GM21381 (cell line): Measurements from ENCODE around the gene SH3TC2.
"Not testable (repeated sequence)": the region's sequence is repeated elsewhere in the genome, so short reads cannot be mapped to it uniquely, and the experiment has no call there.

Experiments used
- ATAC-seq: cut with Tn5 transposase; IDR thresholded peaks from one replicate; pipeline ENCODE4 v1.9.1; 2021; ENCODE audit warnings: mild to moderate bottlenecking, moderate library complexity; ENCODE audit not compliant: unreplicated experiment

The SH3TC2 gene

DNA sequence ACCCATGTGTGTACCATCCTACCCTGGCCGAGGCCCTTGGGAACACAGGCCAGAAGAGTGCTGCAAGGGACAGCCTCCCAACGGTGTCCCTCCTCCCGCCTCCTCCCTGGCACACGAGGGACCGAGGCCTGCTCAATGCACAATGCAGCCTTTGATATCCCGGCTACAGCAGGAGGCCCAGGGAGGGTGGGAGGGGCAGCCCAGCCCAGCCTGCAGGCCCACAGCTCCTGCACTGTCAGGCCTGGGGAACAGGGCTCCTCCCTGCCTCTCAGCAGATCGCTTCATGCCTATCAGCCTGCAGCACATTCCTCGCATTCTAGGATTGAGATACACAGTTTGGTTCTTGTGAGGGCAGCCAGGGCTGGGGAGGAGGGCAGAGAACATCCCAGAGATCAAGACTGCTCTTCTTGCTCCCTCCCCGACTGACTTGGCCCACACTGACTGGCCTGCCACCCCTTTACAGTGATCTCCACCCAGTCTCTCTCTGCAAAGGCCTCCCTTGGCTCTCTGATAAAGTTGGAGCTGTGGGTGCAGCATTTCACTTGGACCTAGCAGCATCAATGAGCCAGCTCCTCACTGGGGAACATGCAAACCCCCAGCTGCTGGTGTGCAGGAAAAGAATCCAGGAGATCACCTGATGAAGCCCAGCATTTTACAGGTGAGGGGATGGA, at the start of gene SH3TC2:
Gene SH3TC2 (minus strand): TSS at position 46 of the 671 bp plus-strand sequence. CDS start 40 bp downstream, at position 6.
- no peak for ATAC-seq

DNA sequence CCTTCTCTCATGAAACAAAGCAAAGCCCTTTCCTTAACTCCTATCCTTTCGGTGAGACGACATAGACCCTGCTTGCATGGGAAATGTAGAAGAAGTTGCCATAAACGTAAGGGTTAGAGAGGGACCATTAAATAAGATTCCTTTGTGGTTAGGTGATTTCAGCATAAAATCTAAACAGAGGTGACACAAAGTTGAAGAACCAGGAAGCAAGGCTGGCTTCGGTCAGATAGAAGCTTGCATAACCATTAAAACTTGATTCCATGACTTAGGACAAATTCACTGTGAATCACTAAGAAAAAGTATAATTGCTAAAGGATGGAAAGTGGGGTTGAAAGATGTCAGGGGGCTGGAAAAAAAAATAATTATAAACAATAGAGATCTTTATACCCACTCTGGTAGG, 47.5 kb upstream of the SH3TC2 start:
- no peak for ATAC-seq

DNA sequence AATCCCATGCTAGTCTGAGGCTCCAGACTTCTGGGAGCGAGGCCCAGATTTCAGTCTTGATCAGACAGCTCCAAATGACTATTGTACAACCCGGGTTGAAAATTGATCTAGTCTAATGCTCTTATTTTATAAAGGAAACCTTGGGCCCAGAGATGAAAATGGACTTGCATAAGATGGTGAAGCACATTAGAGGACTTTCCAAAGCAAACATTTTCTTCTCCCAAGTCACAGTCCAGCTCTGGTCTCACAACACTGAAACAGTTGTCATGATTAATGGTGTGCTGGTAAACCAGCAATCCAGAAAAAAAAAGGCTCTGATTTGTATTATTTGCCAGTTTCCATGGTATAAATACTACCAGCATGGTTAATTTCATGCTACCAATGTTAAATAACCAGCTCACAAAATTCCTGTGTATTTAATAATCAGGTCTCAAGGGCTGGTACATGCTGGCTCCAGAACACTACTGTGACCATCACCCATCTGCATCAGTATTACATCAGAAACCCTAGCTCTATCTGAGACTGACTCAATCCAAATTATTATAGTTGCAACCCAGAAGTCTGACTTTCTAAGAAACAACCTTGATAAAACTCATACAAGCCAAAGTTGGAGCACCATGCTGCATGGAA, 45.9 kb upstream of the SH3TC2 start:
- no peak for ATAC-seq

DNA sequence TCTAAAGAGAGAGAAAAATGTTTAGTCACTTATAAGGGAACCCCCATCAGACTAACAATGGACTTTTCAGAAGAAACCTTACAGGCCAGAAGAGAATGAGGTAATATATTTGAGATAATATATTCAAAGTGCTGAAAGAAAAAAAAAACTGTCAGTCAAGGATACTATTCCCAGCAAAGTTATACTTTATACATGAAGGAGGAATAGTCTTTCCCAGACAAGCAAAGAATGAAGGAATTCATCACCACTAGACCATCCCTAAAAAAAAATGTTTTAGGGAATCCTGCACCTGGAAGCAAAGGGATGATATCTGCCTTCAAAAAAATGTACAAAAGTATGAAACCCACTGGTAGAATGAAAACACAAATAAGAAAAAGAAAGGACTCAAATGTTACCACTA, 37.5 kb upstream of the SH3TC2 start:
- no peak for ATAC-seq

DNA sequence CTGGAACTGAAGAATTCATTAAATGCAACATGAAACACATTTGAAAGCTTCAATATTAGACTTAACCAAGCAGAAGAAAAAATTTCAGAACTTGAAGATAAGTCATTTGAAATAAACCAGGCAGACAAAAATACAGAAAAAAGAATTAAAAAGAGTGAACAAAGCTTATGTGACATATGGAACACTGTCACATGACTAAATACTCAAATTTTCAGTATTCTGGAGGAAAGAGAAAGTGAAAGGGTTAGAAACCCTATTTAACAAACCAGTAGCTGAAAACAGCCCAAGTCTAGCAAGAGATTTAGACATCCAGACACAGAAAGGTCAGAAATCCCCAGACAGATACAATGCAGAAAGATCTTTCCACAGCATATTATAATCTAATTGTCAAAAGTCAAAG, 37.1 kb upstream of the SH3TC2 start:
- ATAC-seq, result no peak

DNA sequence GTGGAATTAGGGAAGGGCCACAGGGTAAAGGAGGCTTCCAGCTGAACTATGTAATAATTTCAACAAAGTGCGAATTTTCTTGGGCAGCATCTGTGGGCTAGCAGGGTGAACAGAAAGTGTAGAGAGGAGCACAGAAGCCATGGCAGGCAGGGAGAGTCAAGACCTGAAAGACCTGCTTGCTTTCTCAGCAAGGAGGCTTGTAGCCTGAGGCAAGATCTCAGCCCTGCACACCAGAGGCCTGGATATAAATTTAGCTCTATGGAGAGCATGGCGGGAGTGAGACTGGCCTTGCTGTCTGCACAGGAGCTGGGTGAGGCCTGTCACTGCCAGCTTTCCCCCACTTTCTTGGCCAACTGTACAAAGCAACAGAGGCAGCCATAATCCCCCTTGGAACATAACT, 32.1 kb upstream of the SH3TC2 start:
- ATAC-seq, result no peak

DNA sequence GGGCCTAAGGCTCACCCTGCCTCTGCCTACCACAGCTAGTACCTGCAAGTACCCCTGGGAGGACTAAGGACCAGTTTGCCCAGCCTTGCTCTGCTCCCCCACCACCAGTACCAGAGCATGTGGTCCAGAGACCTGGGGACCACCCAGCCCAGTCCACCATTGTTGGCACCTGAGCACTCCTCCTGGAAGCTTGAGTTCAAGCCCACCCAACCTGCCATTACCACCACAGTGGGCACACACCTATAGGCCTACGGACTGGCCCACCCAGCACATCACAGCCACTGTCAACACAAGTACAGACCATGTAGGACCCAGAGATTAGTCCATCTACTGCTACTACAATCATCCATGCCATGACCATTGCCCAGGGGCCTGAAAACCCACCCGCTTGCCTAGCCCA, 30.8 kb upstream of the SH3TC2 start:
- no peak for ATAC-seq

DNA sequence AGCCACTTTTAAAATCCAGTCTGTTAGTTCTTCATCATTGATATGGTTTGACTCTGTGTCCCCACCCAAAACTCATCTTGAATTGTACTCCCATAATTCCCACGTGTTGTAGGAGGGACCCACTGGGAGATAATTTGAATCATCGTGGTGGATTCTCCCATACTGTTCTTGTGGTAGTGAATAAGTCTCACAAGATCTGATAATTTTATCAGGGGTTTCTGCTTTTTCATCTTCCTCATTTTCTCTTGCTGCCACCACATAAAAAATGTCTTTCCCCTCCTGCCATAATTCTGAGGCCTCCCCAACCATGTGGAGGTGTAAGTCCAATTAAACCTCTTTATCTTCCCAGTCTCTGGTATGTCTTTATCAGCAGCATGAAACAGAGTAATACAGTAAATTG, 26.9 kb upstream of the SH3TC2 start:
- no peak for ATAC-seq

DNA sequence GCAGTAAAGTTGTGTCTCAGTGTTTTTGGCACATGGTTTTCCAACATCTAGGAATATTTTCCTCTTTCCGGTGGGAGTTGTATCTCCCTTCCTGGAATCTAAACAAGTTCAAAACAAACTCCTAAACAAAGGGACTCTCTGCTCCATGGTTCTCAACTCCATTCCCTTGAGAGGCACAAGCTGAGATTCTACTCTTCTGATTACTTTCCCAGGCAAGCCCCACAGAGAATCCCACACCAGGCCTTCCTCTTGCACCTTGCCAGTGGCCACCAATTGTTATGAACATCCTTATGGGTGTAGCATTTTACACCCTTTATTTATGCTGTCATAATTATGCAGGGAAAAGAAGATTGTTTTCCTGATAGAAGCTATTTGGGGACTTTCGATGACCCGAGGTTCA, 25.8 kb upstream of the SH3TC2 start:
- ATAC-seq, result no peak

DNA sequence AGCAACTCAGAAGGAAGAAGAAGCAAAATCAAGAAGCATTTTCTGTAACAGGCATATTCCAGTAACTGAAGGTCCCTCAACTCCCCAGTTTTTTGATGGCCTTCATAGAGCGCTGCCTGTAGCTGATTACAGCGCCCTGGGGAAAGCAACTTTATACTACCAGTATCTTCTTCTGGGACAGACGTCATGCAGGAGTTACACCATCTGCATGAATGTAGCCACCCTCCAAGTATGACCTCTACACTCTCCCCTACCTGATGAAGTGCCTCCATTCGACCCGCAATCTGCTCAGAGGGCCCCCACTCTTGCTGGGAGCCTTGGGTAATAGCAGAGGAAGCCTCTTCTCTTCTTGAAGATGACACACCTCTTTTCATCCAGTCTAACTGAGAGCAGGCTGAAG, 21.0 kb upstream of the SH3TC2 start:
- ATAC-seq, result no peak

DNA sequence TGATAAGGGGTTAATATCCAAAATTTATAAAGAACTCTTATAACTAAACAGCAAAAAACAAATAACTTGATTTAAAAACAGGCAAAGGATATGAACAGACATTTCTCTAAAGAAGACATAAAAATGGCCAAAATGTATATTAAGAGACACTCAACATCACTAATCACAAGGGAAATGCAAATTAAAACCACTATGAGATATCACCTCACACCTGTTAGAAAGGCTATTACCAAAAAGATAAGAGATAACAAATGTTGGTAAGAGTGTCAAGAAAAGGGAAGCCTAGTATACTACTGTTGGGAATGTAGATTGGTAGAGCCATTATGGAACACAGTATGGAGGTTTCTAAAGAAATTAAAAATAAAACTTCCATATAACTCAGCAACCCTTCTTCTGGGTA, 19.4 kb upstream of the SH3TC2 start:
- no peak for ATAC-seq

DNA sequence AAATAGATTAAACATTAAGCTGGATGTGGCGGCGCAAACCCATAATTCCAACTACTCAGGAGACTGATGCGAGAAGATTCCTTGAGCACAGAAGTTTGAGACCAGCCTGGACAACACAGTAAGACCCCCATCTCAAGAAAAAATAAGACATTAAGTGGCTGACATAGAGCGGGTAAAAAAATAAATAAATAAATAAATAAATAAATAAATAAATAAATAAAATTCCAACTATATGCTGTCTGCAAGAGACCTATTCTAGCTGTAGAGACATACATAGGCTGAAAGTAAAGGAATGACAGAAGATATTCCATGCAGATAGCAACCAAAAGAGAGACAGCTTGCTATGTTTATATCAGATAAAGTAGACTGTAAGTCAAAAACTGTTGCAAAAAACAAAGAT, 17.4 kb upstream of the SH3TC2 start:
- no peak for ATAC-seq

DNA sequence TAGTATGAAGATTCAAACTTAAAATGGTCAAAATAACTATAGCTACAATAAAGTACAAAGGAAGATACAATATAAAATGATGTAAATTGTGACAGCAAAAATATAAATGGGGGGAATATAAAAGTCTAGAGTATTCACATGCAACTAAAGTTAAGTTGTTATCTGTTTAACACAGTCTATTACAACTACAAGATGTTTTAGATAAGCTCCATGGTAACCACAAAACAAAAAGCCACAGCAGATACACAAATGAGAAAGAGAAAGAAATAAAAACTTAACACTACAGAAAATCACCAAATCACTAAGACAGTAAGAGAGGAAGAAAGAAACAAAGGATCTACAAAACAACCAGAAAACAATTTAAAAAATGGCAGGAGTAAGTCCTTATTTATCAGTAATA, 17.0 kb upstream of the SH3TC2 start:
- ATAC-seq, result no peak

DNA sequence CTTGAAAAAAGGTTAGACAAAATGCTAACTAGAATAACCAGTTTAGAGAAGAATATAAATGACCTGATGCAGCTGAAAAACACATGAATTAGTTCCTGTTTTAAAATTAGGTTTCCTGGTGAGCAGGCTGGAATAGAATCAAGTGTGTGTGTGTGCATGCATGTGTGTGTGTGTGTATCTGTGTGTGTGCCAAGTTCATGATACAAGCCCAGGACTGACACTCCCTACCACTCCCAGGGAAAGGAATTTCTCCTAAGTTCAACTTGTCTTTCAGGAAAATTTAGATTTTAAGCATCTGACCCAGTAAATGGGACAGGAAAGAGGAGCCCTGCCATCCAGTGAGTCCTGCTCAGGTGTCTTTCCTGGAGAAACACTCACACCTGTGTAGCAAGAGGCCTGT, 11.2 kb upstream of the SH3TC2 start:
- ATAC-seq, result not testable (repeated sequence)

DNA sequence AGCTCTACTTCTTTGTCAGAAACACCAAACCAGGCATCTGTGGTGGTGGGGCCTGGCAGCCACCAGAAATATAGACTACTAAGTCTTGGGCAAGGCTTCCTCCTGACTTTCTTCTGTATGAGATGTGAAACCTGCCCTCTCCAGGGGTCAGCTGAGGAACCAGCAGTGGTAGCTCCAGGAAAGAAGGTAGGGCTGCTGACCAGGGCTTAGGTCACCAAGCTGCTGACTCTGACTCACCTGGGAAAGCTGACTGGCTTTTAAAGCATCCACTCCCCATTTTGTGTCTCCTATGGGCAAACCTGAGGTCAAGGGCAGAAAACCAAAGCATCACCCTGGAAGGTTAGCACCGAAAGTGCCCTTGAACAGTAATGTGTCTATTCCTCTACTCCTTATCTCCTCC, 10.4 kb upstream of the SH3TC2 start:
- no peak for ATAC-seq

DNA sequence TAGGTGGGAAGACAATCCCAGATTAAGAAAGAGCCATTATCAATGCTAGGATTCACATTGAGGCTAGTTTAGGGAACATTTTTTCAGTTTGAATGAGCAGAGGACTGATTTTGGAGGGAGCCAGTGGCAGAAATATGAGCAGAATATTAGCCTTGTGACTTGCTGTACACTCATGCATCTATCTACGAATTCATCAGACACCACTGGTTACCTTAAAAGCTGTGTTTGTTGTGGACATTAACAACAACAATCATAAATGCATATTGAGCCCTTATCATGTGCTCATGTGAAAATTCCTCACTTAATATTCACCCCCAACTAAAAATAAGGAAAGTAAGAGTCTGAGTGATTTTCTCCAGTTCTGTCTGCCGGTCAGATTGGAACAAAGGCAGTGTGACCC, 9.9 kb upstream of the SH3TC2 start:
- no peak for ATAC-seq

DNA sequence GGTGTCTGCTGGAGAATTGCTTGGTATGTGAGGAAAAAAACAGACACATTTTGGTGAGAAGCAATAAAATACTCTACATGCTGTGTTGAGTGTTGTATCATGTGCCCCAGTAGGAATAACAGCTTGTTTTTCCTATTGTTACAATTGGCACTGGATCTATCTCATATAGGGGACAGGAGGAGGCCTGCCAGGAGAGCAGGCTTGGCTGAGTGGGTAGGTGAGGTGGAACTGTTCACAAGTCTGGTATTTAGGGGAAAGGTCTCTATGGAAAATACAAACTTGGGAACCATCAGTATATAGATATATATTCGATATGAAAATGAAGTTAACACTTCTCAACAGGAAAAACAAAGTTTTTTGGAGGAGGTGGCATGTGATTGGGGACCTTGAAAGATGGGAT, 9.5 kb upstream of the SH3TC2 start:
- ATAC-seq, result no peak

DNA sequence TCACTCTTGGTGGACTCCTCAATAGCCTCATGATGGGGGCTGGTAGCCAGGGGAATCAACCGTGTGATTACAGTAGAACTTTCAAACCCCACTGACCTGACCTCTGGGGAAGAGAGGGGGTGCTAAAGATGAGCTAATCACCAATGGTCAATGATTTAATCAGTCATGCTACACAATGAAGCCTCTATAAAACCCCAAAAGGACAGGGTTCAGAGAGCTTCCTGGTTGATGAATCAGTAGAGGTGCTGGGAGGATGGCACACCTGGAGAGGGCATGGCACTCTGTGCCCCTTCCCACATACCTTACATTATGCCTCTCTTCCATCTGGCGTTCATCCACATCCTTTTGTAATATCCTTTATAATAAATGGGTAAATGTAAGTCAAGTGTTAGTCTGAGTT, 8.9 kb upstream of the SH3TC2 start:
- ATAC-seq, result no peak

DNA sequence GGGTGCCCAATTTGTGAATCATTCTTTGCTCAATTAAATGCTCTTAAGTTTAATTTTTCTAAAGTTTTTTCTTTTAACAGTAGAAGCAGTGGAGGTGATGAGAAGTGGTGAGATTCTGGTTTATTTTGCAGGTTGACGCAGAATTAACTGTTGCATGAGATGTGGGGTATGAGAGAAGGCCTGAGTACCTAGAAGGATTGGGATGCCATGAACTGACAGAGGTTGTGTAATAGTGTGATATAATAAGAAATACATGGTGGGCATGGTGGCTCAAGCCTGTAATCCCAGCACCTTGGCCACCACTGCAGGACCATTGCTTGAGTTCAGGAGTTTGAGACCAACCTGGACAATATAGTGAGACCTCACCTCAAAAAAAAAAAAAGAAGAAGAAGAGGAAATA, 8.4 kb upstream of the SH3TC2 start:
- no peak for ATAC-seq

DNA sequence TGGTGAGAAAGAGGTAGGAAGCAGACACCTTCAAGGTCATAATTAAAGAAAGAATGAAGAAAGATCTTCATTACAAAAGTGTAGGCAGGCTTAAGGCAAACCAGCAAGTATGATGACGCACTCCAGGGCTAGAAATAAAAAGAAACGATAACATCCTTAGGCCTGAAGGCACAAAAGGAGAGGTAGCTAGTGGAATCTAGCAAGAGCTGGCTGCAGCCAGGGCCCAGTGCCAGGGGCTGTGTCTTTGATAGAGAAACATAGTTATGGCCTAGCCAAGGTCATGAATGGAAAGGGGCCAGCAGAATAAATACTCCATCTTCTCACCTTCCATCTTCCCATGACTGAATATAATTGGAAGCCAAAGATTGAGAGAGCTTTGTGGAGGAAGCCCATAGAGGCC, 6.8 kb upstream of the SH3TC2 start:
- no peak for ATAC-seq

DNA sequence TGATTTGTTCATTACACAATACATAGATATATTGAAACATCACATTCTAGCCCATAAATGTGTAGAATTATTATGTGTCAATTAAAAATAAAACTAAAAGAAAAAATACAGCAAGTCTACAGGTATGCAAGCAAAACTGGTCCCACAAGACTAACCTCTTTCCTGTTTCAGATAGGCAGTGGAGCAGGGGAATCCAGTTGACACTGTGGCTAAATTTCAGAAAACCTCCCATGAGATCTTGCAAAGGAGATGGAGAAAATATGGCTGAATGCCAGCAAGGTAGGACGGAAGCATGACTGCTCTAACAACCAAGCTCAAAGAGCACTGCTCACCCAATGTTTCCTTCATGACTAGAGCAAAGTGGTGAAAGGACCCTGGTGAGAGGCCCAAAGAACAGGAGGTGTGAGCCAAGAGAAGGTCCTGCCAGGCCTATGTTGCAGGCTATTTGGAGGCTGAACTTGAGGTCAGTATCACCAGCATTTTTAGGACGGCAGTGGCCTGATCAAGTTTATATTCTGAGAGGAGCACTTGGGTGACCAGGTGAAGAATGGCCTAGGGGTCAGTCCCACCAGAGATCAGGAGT, 1.1 kb upstream of the SH3TC2 start:
- no peak for ATAC-seq

DNA sequence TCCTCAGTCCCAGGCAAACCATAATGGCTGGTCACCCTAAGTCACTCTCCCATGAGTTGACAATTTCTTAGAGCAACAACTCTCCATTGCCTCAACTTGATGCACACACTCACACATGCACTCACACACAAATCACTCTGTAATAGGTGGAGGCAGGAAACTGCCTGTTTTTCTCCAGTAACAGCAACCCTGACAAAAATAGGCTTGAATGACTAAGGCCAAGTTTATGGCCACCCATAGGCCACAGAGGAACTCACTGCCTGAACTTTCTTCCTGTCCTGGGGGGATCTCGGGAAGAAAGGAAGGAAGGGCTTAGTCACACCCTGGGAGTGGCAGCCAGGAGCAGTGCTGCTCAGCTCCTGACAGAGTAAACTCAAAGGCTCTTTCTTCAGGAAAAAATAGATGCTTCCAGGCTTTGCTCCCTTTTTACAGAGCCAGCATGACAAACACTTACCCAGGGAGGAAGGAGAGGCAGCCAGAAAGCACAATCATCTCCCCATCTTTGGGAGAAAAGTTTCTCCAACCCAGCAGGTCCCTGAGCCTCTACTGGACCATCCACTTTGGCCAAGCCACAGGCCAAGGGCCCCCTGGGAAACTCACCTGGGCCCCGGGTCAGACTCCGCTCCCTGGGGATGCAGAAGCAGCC, 368 bp downstream of the SH3TC2 start:
- no peak for ATAC-seq
